Glomerular endothelial cell (primary cell): ENCODE data around the gene ANKRD33. TPM values are rescaled to one million over a fixed set of nuclear protein-coding genes. Genes with fewer than 3 reads are reported as not detected.

ENCODE experiments used
- DNase-seq: peaks from one replicate; pipeline ENCODE4 v3.0.0-alpha.2; 2011; ENCODE audit warnings: low read depth, low spot score; ENCODE audit errors: extremely low read depth
- total RNA-seq: library from RNA; depleted of rRNA; stranded (reverse); fragments of >200 nt; gene quantifications from 2 replicates; pipeline ENCODE4 v1.2.3, GENCODE V29; 2015

ANKRD33 gene
- total RNA-seq, 1 donor from 2014 or later = 1.2 TPM

DNA sequence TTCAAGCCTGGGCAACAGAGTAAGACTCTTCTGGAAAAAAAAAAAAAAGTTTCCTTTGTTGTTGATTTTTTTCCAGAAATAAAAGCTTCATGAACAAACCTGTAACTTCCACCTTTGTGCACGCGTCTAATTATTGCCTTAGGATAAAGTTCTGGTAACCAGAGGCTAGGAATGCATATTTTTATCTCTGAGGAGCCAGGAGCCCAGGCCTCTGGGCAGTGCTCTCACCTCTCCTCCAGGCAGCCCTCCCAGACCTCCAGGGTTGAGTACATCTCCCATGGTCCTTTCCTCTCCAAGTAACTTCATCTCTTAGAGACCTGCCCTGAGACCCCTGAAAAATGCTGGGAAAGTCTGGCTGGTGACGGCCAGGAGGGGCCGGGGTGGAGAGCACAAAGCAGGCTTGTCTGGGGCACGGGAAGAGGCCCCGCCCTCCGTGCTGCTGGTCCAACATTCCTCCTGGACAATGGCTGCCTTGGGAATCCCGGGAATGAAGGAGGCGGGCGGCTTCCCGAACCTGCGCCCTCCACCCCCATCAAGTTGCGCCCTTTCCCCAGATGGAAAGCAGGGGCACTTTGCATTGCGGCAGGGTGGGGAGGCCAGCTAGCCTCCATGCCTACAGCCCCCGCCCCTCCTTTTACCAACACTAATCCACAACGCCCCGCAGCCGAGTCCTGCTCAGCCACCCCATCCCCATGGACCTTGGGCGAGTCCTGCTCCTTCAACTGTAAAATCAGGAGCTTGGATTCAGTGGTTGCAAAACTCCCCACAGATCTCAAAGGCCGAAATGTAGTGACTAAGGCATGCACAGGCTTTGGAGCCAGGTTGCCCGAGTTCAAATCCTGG lies 32.1 kb upstream of the ANKRD33 start:
- DNase-seq = no peak

DNA sequence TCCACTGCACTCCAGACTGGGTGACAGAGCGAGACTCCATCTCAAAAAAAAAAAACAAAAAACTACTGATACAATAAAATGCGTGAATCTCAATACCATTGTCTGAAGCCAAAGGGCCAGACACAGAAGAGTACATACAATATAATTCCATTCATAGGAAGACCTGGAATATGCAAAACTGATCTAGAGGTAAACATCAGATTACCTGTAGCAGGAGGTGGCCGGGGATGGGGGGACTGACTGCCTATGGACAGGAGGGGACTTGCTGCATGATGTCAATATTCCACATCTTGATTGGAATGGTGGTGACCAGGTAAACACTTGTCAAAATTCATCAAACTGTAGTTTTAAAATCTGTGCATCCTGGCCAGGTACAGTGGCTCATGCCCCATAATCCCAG lies 26.9 kb upstream of the ANKRD33 start:
- DNase-seq = no peak

DNA sequence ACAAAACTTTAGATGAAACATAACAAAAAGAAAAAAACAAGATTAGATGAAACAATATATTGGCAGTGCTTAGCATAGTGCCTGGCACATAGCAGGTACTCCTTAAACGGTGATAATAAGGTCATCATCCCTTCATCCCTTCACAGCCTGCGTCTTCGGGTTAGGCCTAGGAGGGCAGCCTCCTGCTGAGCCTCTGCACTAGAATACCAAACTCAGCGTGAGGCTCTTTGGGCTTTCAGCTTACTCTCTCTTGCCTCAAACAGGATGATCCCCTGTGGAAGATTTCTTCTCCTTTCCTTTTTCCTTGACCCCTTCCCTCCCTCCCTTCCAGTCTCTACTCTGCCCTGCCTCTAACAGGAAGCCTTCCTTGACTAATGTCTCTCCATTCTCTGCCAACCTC lies 25.0 kb upstream of the ANKRD33 start:
- DNase-seq = no peak

DNA sequence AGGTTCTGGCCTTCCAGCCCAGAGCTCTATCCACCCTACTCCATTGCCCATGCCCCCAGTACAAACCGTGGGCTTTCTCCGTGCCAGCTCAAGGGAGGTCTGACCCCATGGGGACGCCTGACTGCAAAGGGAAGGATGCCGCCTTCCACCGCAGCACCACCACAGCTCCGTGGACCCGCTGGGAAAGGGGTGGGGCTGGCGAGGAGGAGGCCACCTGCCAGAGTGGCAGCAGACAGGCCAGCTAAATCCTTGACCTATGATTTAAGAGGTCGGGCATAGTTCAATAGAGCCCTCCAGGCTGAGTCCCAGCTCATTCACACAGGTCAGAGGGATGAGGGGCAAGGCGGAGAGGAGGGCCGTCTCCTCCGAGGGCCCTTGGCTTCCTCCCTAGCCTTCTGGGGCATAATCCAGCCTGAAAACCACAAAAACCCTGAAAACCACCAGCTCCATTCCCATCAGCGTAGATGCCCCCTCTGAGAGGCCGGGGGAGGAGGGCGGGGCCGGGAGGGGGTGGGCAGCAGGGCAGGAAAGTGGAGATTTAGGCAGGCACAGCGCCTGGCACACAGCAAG lies 24.5 kb upstream of the ANKRD33 start:
- DNase-seq = no peak

DNA sequence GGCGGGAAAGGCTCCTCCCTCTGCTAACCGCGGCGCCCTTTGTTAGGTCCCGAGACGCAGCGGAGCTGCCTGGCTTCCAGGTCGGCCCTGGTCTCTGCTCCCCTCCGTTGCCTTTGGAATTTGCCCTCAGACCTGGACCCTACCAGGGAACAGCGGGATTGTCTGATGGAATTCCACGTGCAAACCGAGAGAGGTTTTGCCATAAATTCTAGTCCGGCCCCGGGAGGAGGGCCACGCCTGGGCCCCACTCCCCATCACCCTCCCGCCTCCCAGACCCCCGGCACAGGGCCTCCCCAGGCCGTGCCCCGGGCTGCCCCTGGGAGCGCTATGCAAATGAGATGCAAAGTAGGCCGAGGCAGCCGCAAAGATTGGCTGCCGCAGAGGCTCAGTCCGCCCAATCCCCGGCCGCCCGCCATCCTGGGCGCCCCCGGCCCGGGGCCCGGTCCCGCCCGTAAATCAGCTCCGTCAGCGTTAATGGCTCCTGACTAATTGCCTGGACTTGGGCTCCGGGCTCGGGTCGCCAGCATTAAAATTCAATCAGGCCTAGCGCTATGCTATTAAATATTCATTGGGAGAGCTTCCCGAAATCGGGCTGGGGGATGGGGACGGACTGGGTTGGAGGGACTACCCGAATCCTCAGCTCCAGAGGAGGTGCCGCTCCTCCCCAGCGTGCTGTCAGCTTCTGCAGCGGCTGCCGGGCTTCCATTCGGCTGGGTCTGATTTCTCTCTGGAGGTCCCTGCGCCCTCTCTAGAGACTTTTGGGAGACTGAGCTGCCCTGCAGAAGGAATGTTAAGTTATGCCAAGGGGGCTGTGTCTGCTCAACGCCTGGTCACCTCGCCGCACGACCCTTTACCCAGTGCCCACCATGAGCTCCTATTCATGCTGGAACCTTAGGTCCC lies 23.7 kb upstream of the ANKRD33 start:
- no peak for DNase-seq

DNA sequence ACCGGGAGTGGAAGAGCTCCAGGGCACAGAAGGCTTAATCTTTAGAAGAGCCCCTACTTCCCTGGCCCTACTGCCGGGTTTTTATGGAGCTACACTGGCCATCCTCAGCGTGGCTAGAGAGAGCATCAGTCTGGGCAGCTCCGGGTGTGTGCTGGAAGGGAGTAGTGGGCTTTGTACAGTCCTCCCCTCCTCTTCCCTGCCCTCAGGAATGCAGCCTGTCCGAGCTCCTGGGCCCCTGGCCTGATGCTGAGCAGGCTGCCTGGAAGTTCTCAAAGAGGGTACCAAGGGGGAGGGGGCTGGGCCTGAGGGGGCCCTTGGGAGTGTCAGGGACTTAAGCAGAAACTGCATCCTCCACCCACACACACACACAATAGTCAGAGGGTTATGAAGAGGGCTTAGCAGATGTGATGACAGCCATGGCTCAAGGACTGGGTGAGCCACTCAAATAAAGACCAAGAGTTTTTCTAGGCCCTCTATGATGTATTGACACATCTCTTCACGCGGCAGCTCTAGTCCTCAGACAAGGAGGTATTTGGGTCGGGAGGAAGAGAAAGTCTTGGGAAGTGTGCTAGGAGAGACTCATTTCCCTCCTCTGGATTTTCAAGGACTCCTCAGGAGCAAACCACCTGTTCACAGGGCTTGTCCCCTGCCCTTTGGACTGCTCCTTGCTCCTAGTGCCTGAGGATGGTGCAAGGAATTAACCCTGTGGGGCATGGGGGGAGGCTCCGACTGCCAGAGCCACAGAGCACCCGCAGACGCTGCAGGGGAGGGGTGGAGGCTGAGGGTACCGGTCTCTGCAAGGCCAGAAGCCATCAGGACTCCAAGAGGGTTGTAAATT lies 22.9 kb upstream of the ANKRD33 start:
- no peak for DNase-seq

DNA sequence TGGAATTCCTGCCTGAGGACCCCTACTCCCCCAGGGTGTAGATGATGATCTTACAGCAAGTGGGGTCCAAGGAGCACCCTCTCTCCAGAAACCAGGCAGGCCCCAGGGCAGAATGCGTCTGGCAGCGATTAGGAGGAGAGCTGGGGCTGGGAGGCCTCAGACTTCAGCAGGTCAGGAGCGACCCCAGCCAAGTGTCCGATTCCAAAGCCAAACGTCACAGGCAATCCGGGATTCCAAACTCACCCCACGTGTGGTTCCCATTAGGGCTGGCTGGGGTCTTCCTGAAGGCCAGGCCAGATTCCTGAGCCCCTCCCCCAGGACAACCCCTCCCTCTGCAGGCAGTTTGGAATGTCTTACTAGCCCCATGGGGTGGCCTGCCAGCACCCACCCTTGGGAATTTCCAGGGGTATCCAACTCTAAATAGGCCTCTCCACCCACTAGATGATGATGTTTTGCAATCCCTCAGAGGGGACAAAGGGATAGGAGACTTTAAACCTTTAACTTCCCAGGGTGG lies 22.1 kb upstream of the ANKRD33 start:
- no peak for DNase-seq

DNA sequence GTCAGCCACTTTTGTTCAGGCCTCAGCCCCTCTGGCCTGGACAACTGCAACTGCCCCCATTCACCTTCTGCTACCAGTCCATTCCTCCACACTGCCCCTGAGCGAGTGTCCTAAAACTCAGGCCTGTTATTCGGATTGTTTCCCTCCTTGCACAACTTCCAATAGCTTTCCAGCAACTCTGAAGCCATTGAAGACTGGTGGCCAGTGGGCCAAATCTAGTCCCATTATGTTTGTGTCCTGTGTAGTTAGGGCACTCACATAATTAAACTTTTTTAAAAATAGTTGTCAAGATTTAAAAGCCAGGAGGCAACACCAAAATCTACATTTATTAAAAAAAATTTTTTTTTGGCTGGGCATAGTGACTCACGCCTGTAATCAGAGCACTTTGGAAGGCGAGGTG lies 21.6 kb upstream of the ANKRD33 start:
- no peak for DNase-seq

DNA sequence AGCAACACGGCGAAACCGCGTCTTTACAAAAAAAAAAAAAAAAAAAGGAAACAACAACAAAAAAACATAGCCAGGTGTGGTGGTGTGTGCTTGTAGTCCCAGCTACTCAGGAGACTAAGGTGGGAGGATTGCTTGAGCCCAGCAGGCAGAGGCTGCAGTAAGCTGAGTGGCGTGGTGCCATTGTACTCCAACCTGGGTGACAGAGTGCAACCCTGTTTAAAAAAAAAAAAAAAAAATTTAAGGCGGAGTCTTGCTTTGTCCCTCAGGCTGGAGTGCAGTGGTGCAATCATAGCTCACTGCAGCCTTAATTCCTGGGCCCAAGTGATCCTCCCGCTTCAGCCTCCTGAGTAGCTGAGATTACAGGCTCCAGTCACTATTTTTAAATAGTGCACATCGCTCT lies 21.1 kb upstream of the ANKRD33 start:
- DNase-seq = no peak

DNA sequence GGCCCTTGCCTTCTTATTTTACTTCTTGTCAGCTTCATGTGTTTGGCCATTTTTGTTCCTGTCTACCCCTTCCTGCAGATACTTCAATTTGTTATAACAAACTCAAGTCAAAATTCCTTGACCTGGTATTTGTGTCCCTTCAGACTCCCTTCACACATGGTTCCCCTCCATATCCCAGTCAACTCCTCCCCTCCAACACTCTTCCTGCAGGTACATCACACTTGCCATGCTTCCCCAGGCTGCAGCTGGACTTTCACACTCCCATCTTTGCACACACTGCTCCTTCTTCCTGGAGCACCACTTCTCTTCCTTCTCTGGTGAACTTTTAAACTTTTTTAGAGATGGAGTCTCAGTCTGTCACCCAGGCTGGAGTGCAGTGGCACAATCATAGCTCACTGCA lies 20.5 kb upstream of the ANKRD33 start:
- DNase-seq = no peak

DNA sequence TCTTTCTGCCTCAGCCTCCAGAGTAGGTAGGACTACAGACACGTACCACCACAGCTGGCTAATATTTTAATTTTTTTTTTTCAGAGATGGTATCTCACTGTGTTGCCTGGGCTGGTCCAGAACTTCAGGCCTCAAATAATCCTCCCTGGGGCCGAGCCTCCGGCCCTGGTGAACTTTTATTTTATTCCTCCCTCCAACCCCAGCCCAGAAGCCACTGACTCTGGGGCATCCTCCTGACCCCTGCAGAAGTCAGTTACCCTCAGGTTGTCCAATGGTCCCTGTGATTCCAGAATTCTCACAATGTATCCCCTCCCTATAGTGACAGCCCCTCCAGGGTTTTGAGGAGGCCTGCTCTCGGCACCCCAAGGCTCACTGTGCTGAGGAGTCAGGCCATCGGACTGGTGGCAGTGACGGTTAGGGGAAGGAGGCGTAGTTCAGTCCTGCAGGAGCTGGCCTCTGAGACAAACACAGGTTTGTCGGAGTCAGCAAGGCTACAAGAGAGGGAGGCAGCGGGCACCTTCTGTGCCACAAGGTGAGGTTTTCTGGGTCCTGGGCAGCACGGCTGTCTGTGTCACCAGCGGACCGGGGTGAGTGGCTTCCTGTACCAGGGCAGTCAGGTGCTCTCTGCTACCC lies 20.0 kb upstream of the ANKRD33 start:
- no peak for DNase-seq

DNA sequence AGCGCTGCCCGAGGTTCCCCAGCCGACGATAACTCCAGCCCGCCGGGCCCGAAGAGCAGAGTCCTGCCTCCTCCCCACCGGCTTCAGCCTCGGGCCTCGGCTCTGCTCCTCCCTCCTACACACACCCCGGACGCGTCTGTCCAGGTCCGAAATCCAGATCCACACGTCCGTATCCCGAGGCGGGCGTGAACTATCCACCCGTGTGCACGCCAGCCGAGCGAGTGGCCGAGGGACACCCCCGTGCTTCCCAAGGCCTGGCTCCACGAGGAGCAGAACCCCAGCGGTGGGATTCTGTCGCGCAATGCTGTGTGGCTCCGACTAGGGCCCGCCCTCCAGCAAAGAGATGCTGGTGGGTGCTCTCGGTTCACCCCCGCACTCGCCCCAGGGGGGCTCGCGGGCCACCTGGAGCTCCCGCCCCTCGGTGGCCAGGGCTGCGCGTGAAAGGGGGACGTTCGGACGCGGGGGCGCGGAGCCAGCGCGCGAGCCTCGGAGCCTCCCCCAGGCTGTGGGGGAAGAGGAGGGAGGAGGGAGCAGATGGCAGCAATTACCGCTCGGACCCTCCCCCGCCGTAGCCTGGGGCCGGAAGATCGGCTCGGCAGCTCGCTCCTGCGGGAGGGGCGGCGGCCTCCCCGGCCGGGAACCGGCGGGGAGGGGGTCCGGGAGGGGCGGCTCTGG lies 18.9 kb upstream of the ANKRD33 start:
- DNase-seq = no peak

DNA sequence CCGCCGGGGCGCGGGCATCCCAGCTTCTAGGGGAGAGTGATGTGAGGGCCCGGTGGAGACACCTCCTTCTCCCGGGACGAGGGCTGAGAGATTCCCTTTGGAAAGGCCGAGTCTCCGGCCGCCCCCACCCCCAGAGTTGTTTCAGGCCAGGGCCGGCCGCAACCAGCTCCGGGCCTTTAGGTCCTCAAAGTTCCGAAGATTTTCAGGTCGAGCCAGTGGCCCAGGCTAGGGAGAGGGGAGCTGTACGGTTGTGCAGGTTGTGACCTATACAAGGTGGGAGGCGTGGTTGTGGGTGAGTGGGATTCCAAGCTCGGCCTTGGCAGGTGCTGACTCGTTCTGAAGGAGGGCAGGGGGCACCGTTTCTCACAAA lies 18.4 kb upstream of the ANKRD33 start:
- DNase-seq = no peak

DNA sequence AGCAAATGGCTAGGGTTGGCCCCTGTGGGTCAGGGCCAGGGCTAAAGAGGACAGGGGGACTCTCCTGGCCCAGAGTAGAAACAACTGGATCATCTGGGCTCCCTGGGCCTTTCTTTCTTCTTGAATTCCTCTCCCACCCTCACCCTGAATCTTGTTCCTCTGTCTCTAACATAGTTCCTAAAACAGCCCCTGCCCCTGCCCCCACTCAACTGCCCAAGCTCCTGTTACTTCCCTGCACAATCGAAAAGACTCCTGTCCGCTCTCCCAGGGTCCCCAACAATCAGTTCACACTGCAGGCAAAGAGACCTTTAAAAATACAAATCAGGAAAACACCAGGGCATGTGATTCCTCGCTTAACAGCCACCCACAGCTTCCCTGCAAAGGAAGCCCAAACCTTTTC lies 18.0 kb upstream of the ANKRD33 start:
- DNase-seq = no peak

DNA sequence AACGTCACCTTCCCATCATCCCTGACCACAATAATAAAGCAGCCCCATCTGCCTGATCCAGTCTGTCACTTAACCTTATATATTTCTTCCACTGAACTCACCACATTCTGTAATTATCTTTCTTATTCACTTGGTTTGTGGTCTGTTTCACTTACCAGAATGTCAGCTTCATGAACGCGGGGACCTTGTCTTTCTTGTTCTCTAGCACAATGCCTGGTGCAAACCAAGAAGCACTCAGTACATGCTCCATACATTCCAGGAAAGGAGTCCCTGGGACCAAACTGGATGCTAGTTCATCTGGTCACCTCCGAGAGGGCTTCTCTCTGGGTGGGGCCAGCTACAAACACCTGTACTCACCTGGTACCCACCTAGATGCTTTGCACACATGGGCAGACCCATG lies 17.4 kb upstream of the ANKRD33 start:
- no peak for DNase-seq

DNA sequence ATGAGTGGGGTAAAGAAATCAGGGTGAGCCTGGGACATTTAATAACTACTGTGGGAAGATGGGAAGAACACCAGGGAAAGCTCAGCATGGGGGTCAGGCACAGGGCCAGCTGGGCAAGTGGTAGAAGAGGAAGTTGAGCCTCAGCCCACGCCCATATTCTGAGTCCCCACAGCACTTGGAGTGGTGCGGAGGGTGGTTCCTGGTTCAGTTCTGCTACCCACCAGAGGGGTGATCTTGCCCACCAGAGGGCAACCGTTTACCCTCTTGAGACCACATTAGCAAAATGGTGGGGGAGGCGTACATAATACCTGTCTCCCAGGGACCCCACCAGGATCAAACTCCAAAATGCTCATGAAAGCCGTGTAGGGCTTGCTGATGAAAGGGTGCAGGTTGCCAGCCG lies 16.8 kb upstream of the ANKRD33 start:
- DNase-seq = no peak

DNA sequence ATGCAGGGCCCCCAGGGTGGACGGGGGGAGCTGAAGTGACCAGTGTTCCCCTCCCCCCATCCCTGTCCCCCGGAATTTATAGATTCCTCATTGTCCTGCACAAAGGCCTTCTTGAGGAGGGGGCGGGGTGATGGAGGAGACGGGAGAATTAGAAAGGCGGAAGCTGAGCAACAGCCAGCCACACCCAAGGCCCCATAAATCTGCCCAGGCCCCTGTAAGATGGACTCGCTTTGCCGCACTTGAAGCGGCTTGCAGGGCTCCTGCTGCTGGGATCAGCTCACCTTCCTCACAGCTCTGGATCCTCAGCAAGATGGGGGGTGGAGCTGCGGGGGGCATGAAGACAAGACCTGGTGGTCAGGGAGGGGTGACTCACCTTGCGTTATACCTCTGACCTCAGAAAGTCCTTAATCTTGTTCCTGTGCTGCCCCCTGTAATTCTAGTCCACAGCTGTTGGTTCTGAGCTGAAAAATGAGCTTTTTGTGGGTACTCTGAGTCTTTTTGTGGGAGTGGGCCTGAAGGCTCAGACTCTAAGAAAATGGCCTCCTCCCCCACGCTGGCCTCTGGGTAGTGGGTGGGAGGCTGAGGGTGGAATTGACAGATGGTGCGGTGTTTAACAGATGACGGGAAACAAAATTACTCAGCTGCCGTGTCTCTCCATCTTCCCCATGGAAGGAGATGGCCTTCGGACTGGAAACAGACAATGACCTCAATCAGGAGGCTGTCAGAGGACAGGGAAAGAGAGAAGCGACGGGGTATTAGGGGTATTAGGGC lies 15.8 kb upstream of the ANKRD33 start:
- no peak for DNase-seq

DNA sequence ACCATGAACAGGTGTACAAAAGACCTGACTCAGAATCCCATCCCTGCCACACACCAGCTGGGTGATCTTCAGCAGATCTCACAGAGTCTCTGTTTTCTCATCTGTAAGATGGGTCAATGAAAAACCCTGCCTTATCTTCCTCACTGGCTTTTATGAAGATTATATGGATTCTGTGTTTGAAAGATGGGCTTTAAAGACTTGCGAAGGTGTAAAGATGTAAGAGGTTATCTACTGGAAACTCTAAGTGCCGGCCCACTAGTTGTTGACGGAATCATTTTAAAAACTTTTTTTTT lies 15.3 kb upstream of the ANKRD33 start:
- DNase-seq = no peak
